Left ventricle myocardium inferior (tissue), 1 donor: ENCODE measurements around the gene KCNQ1. TPM values are rescaled to one million over a fixed set of nuclear protein-coding genes. Genes with fewer than 3 reads are reported as not detected.

Experiments used
- DNase-seq: peaks from one replicate; pipeline ENCODE4 v3.0.0-alpha.2; 2020
- H3K27ac ChIP-seq: fragments of 200-600 bp; replicated peaks from 2 replicates; pipeline ENCODE4 v1.8.0; 2021
- H3K27me3 ChIP-seq: fragments of 200-600 bp; 2 replicates; pipeline ENCODE4 v1.8.0; 2021; ENCODE audit warnings: low read depth
- H3K36me3 ChIP-seq: fragments of 200-600 bp; 2 replicates; pipeline ENCODE4 v1.8.0; 2021
- H3K4me1 ChIP-seq: fragments of 200-600 bp; 2 replicates; pipeline ENCODE4 v1.8.0; 2021
- H3K4me3 ChIP-seq: fragments of 200-600 bp; 2 replicates; pipeline ENCODE4 v1.8.0; 2021; ENCODE audit warnings: mild to moderate bottlenecking, moderate library complexity
- H3K9me3 ChIP-seq: fragments of 200-600 bp; replicated peaks from 2 replicates; pipeline ENCODE4 v1.8.0; 2021
- CTCF ChIP-seq: fragments of 200-600 bp; IDR thresholded peaks from 2 replicates; pipeline ENCODE4 v1.8.0; 2021; ENCODE audit warnings: antibody characterized with exemption, mild to moderate bottlenecking, borderline replicate concordance
- intact Hi-C: fragments of 100-400 bp; cut with micrococcal nuclease; formaldehyde crosslinking; loops from one replicate; pipeline ENCODE4 v1.11.0; 2022
- total RNA-seq: library from RNA; stranded (reverse); fragmentation: NEBNext Ultra II Directional; extraction: Animal tissue kit (Norgen Biotek cat#: 25700); gene quantifications from one replicate; pipeline ENCODE4 v1.2.1, GENCODE V29; 2021
- donor health status: DM: no; HTN: yes; CAD: no; lungs with severe emphysema.

Gene KCNQ1
- total RNA-seq, 1 donor from 2014 or later = 41.8 TPM

DNA sequence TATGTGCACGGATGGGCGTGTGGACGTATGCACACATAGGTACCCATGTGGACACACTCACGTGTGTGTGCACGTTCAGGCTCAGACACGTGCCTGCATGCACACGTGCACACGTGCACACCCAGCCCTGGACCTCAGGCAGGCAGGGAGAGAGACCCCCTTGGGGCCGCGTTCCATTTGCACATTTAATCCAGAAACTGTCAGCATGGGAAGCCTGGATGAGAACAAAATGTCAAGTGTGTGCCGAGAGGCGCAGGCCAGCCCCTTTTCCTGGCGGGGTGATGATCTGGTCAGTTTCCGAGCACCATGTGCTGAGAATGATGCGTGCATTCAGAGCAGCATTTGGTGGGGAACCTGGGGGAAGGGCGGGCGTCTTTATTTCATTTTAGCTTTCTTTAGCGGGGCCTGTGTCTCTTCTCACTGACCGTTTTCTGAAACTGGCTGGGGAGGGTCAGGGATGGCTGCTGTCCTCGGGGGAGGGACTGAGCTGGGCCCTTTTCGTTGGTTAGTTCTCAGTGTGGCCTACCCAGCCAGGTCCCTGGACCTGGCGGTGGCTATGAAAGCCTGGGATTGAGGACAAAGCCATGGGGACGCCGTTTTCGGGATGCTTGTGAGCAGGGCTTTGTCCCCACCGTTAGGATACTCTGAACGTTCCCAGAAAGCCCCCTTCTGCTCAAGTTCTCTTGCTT is 96.3 kb downstream of the KCNQ1 start:
- Histone ChIP-seq H3K27ac (no peak overlapping the region), H3K4me3 (no peak overlapping the region), H3K27me3 (no peaks in the 10 kb centered on the region), H3K36me3 (no peaks in the 10 kb centered on the region), H3K4me1 (no peaks in the 10 kb centered on the region), H3K9me3 (no peaks in the 10 kb centered on the region)
- DNase-seq = peak; percentile 14
- intact Hi-C loops = no loop called here
- TF ChIP-seq CTCF = no peak

- Histone ChIP-seq H3K27ac (no peak overlapping the region), H3K36me3 (no peaks in the 10 kb centered on the region), H3K27me3 (no peaks in the 10 kb centered on the region), H3K4me1 (no peaks in the 10 kb centered on the region), H3K9me3 (no peaks in the 10 kb centered on the region), H3K4me3 (no peak overlapping the region)
- TF ChIP-seq CTCF = no peak
- intact Hi-C loops = no loop called here
- DNase-seq = peak; percentile 9
These were observed 97.1 kb downstream of the KCNQ1 start for GRCh38 chr11:2541881-2542361.

- TF ChIP-seq CTCF = no peak
- Histone ChIP-seq H3K4me1 (no peaks in the 10 kb centered on the region), H3K27ac (no peak overlapping the region), H3K4me3 (no peak overlapping the region), H3K27me3 (no peaks in the 10 kb centered on the region), H3K36me3 (no peaks in the 10 kb centered on the region), H3K9me3 (no peaks in the 10 kb centered on the region)
- intact Hi-C loops = no loop called here
- no peak for DNase-seq
These were observed 97.6 kb downstream of the KCNQ1 start for GRCh38 chr11:2542406-2542805.

DNA sequence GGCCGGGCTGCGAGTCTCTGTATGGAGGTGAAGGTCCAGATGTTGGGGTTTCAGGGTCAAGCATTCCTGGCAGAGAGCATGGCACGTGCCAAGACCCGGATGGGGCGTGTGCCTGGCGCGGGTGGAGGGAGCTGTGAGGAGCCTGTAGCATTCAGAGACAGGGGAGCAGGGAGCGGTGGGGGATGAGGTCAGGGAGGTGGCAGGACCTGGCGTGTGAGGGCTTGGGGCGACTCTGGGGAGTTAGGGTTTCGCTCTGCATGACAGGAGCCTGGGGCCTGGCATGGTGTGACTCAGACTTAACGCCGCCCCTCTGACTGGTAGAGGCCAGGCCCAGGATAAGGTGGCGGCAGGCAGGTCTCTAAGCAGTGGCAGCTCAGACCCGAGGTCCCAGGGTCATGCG is 103.0 kb downstream of the KCNQ1 start:
- intact Hi-C loops = no loop called here
- H3K4me3 ChIP-seq = no peak overlapping the region
- no peaks in the 10 kb centered on the region for H3K36me3 ChIP-seq
- no peak for TF ChIP-seq CTCF
- DNase-seq = peak; percentile 7
- H3K27me3 ChIP-seq = no peaks in the 10 kb centered on the region
- peaks cover 16% of the 10 kb centered on the region for H3K4me1 ChIP-seq
- H3K27ac ChIP-seq = no peak overlapping the region
- H3K9me3 ChIP-seq = no peaks in the 10 kb centered on the region

DNA sequence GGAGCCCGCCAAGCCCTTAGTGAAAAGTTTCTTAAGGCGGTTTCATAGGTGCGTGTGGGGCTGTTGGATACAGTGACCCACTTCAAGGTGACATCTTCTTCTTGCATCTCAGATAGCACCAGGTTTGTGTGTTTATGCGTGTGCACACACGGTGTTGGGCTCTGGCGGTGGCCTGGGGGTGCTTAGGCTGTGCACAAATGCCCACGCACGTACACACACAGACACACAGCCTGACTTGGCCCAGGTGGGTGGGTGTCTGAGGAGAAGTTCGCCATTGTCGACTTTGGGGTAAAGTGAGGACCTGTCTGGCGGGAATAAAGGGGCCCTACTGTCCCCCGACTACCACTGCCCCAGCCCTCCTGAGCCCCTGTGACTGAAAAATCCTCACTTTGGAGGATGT is 103.8 kb downstream of the KCNQ1 start:
- no peaks in the 10 kb centered on the region for H3K27me3 ChIP-seq
- no peaks in the 10 kb centered on the region for H3K9me3 ChIP-seq
- no peak overlapping the region for H3K4me3 ChIP-seq
- no peak overlapping the region for H3K27ac ChIP-seq
- DNase-seq = no peak
- intact Hi-C loops = no loop called here
- H3K36me3 ChIP-seq = no peaks in the 10 kb centered on the region
- H3K4me1 ChIP-seq = peaks cover 16% of the 10 kb centered on the region
- TF ChIP-seq CTCF = no peak
